Panc1 (cell line): Measurements from ENCODE around the gene ZMIZ2. TPM values are rescaled to one million over a fixed set of nuclear protein-coding genes. Genes with fewer than 3 reads are reported as not detected.
A peak's percentile ranks its signal among the peaks of the same experiment; 100 is the strongest.

Source experiments
- ATAC-seq: fragments of 200-7000 bp; cut with Tn5 transposase; 2 replicates; pipeline ENCODE4 v1.9.1; 2020; ENCODE audit warnings: mild to moderate bottlenecking, moderate library complexity
- BruUV-seq: library from RNA; stranded (reverse); fragments of 400-500 nt; replicated peaks from 2 replicates; lab custom pipeline; 2021; lab: Mats Ljungman, UMichigan
- CTCF ChIA-PET: fragments of 300-600 bp; sonication (Branson Sonifier 250); formaldehyde crosslinking; loops from one replicate; lab custom pipeline; 2022; ENCODE audit warnings: antibody characterized with exemption; lab: Charles Lee
- POLR2A ChIA-PET: fragments of 300-600 bp; sonication (Branson Sonifier 250); formaldehyde crosslinking; loops from one replicate; lab custom pipeline; 2022; ENCODE audit warnings: antibody characterized with exemption; lab: Charles Lee
- DNase-seq: peaks from one replicate; pipeline ENCODE4 v3.0.0-alpha.2; 2010; ENCODE audit warnings: low read depth, low spot score
- H3K27ac ChIP-seq: 2 replicates; pipeline ENCODE4 v1.5.1; 2011; ENCODE audit warnings: mild to moderate bottlenecking, low read length, inconsistent platforms
- H3K27me3 ChIP-seq: fragments of 200-500 bp; sonication (Bioruptor generic); 2 replicates; pipeline ENCODE4 v1.6.0; 2014; ENCODE audit warnings: low read length, inconsistent platforms; ENCODE audit not compliant: control insufficient read depth, insufficient read depth
- H3K36me3 ChIP-seq: fragments of 200-500 bp; sonication (Bioruptor generic); 2 replicates; pipeline ENCODE4 v1.5.1; 2014; ENCODE audit warnings: inconsistent platforms, mild to moderate bottlenecking, low read length, moderate library complexity; ENCODE audit not compliant: control insufficient read depth, insufficient read depth
- H3K4me1 ChIP-seq: 2 replicates; pipeline ENCODE4 v1.5.1; 2011; ENCODE audit warnings: inconsistent platforms, mild to moderate bottlenecking, low read length, moderate library complexity; ENCODE audit not compliant: control insufficient read depth, insufficient read depth
- H3K4me3 ChIP-seq, 2 experiments: 2 replicates each; pipeline ENCODE4 v1.5.1; 2011 to 2012; ENCODE audit warnings: low read depth in 2 of 2, low read length in 2 of 2, mild to moderate bottlenecking in 2 of 2, inconsistent platforms in 1 of 2, moderate library complexity in 1 of 2
- H3K9me3 ChIP-seq: fragments of 200-500 bp; sonication (Bioruptor generic); 2 replicates; pipeline ENCODE4 v1.5.1; 2014; ENCODE audit warnings: low read depth, mild to moderate bottlenecking, inconsistent platforms, low read length, moderate library complexity; ENCODE audit not compliant: control insufficient read depth, insufficient read depth
- CTCF ChIP-seq: fragments of 450-650 bp; IDR thresholded peaks from 2 replicates; pipeline ENCODE4 v1.5.1; 2017; ENCODE audit warnings: mild to moderate bottlenecking
- POLR2AphosphoS5 ChIP-seq: IDR thresholded peaks from 2 replicates; pipeline ENCODE4 v1.6.1; 2012; ENCODE audit warnings: mild to moderate bottlenecking, low read depth, low read length, moderate library complexity
- REST ChIP-seq, 2 experiments: IDR thresholded peaks; 2 replicates each; pipeline ENCODE4 v1.6.1; 2011 to 2012; ENCODE audit warnings: low read depth in 2 of 2, control low read depth in 1 of 2, low read length in 1 of 2, mild to moderate bottlenecking in 1 of 2, moderate library complexity in 1 of 2; ENCODE audit not compliant: insufficient read depth in 1 of 2
- SIN3A ChIP-seq: IDR thresholded peaks from 2 replicates; pipeline ENCODE4 v1.6.1; 2012; ENCODE audit warnings: low read depth, mild to moderate bottlenecking, low read length, moderate library complexity, borderline replicate concordance; ENCODE audit not compliant: insufficient read depth
- TCF7L2 ChIP-seq: IDR thresholded peaks from 2 replicates; pipeline ENCODE4 v1.6.1; 2011; ENCODE audit warnings: mild to moderate bottlenecking, low read depth, low read length, inconsistent platforms
- in situ Hi-C: cut with HindIII; loops from 2 replicates; pipeline ENCODE4 v1.10.0; 2016; ENCODE audit warnings: low sequenced_read_pairs, low pct_unique_long_range_greater_than_20kb
- intact Hi-C: fragments of 100-400 bp; cut with micrococcal nuclease; formaldehyde crosslinking; loops from one replicate; pipeline ENCODE4 v1.10.0; 2022; ENCODE audit not compliant: unreplicated experiment
- total RNA-seq: library from RNA; stranded (reverse); gene quantifications from one replicate; pipeline ENCODE4 v1.2.1, GENCODE V29; 2021; ENCODE audit not compliant: unreplicated experiment

Gene ZMIZ2
- total RNA-seq, 1 experiment from 2014 or later: 137 TPM

GRCh38 chr7:44749992-44750391 lies 1.3 kb downstream of the ZMIZ2 start:
- CTCF ChIA-PET: no interaction called here
- in situ Hi-C loops: no loop called here
- POLR2A ChIA-PET: no interaction called here
- DNase-seq (no peak), ATAC-seq (no peak)
- TF ChIP-seq TCF7L2: no peak
- TF ChIP-seq SIN3A: no peak
- TF ChIP-seq REST (IDR thresholded peaks at IDR 0.05; ENCODE audit: insufficient read depth in 1 of 2, low read depth in 2 of 2, low read length in 1 of 2): no peak
- no peak for TF ChIP-seq POLR2AphosphoS5
- no peak for TF ChIP-seq CTCF
- Histone ChIP-seq H3K36me3 (no peaks in the 10 kb centered on the region), H3K4me3 (peak overlapping the region; percentile 64 to 80), H3K9me3 (no peaks in the 10 kb centered on the region), H3K4me1 (peaks cover 32% of the 10 kb centered on the region), H3K27ac (peak overlapping the region; percentile 82), H3K27me3 (no peaks in the 10 kb centered on the region)
- intact Hi-C loops: loop anchor here (5.0 kb wide), 1 partner anchor 163 kb away; no protein-coding TSS in a partner anchor
- TSS peak; percentile 78 for BruUV-seq

- H3K36me3 ChIP-seq: no peaks in the 10 kb centered on the region
- peak overlapping the region; percentile 64 to 80; a peak in 2 of 4 replicates for H3K4me3 ChIP-seq
- H3K4me1 ChIP-seq: peaks cover 32% of the 10 kb centered on the region
- POLR2A ChIA-PET: no interaction called here
- no TSS peak for BruUV-seq
- intact Hi-C loops: loop anchor here (5.0 kb wide), 1 partner anchor 163 kb away; no protein-coding TSS in a partner anchor
- H3K27me3 ChIP-seq: no peaks in the 10 kb centered on the region
- no peak for TF ChIP-seq TCF7L2
- TF ChIP-seq CTCF: no peak
- no peak for TF ChIP-seq REST (IDR thresholded peaks at IDR 0.05; ENCODE audit: insufficient read depth in 1 of 2, low read depth in 2 of 2, low read length in 1 of 2)
- no peak for TF ChIP-seq POLR2AphosphoS5
- in situ Hi-C loops: no loop called here
- H3K9me3 ChIP-seq: no peaks in the 10 kb centered on the region
- H3K27ac ChIP-seq: peak overlapping the region; percentile 82
- no peak for DNase-seq
- CTCF ChIA-PET: no interaction called here
- ATAC-seq: no peak
These were observed 1.8 kb downstream of the ZMIZ2 start for GRCh38 chr7:44750424-44750823.
